T-helper 1 cell (primary cell): ENCODE results near the gene DHRS11.
"Not testable (repeated sequence)": the region's sequence is repeated elsewhere in the genome, so short reads cannot be mapped to it uniquely, and the experiment has no call there.

ENCODE experiments used
- DNase-seq, 5 donors: peaks; one replicate each; pipeline ENCODE4 v3.0.0-alpha.2; 2012 to 2020

The DHRS11 gene

GRCh38 chr17:36593656-36594316 is 2.1 kb downstream of the DHRS11 start:
- DNase-seq: no peak

GRCh38 chr17:36594626-36595401 is 3.1 kb downstream of the DHRS11 start:
- DNase-seq: no peak

- no peak for DNase-seq
These were observed 5.5 kb downstream of the DHRS11 start for GRCh38 chr17:36597226-36597625.

GRCh38 chr17:36597866-36598777 is 6.4 kb downstream of the DHRS11 start:
- DNase-seq: no peak

- no peak for DNase-seq
These were observed 7.3 kb downstream of the DHRS11 start for GRCh38 chr17:36598951-36599401.

- no peak for DNase-seq
These were observed 8.0 kb downstream of the DHRS11 start for GRCh38 chr17:36599546-36600250.

- no peak for DNase-seq
These were observed 8.8 kb downstream of the DHRS11 start for GRCh38 chr17:36600465-36600864.

- peak in 1 of 5 donors; percentile 24 for DNase-seq
These were observed 9.2 kb downstream of the DHRS11 start for GRCh38 chr17:36600936-36601302.

- peak; percentile 83 to 89 (median 87) for DNase-seq
These were observed 9.8 kb downstream of the DHRS11 start, which contains the start of gene MRM1 for GRCh38 chr17:36601303-36602029. TSS of gene MRM1 (plus strand) at chr17:36601583. CDS start at chr17:36601811, 228 bp downstream.

GRCh38 chr17:36602030-36602748 is 10.5 kb downstream of the DHRS11 start:
- no peak for DNase-seq

- DNase-seq: peak; percentile 43 to 70 (median 58)
These were observed 11.3 kb downstream of the DHRS11 start for GRCh38 chr17:36602924-36603384.

GRCh38 chr17:36605028-36605427 is 13.3 kb downstream of the DHRS11 start:
- not testable (repeated sequence) for DNase-seq

- no peak for DNase-seq
These were observed 16.6 kb downstream of the DHRS11 start for GRCh38 chr17:36608280-36608679.

GRCh38 chr17:36608794-36609497 is 17.3 kb downstream of the DHRS11 start:
- DNase-seq: no peak

GRCh38 chr17:36609498-36609862 is 17.8 kb downstream of the DHRS11 start:
- no peak for DNase-seq

GRCh38 chr17:36610474-36610873 is 18.8 kb downstream of the DHRS11 start:
- DNase-seq: no peak

GRCh38 chr17:36611345-36612072 is 19.8 kb downstream of the DHRS11 start:
- no peak for DNase-seq

- DNase-seq: no peak
These were observed 20.6 kb downstream of the DHRS11 start for GRCh38 chr17:36612323-36612722.

- no peak for DNase-seq
These were observed 21.5 kb downstream of the DHRS11 start for GRCh38 chr17:36613155-36613554.

- no peak for DNase-seq
These were observed 22.4 kb downstream of the DHRS11 start for GRCh38 chr17:36614081-36614480.
